Fibroblast of skin of left biceps (primary cell): ENCODE results near the gene KCNK3.

Experiments used
- DNase-seq, 2 experiments: peaks; one replicate each; pipeline ENCODE4 v3.0.0-alpha.2; 2013; ENCODE audit warnings: low read depth in 2 of 2

KCNK3 gene

DNA sequence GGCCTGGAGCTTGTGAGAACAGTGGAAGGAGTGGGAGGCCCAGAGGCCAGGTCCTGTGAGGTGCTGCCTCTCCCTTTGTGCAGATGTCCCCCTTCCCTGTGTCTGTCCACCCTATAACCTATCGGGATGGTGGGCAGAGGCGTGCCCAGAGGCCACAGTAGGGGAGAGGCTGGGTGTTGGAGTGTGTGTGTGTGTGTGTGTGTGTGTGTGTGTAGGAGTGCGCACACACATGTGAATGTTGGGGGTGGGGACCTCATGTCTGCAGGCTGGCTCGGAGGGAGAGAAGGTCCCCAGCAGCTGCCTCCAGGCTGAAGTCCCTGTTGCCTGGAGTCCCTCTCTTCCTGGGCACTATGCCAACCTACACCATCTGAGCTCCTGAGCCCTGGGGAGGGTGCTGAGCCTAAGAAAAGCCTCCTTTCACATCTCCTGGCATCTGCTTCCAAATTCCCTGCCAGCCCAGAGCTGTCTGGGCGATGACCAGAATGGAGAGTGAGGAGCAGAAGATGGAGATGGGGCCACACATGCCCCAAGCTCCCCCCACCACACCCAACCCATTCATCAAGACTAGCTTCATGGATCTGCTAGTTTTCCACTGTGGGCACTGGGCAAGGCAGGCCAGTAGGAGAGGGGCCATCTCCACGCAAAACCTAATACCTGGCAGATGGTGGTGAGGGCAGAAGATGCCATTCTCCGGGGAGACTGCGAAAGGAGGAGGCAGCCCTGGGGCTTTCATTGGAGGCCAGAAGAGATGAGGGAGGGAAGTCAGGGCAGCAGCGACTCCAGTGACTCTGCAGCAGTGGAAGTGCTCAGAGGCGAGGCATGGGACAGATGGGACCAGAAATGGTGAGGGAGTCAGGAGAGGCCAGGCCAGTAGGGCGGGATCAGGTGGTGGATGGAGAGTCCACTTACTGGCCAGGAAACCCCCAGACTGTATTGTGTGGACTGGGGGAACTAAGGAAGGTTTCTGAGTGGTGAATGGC is 20.3 kb downstream of the KCNK3 start:
- no peak for DNase-seq

GRCh38 chr2:26715528-26716270 is 23.2 kb downstream of the KCNK3 start:
- DNase-seq, result no peak

- no peak for DNase-seq
Observed at GRCh38 chr2:26716340-26716739, 23.8 kb downstream of the KCNK3 start.

DNA sequence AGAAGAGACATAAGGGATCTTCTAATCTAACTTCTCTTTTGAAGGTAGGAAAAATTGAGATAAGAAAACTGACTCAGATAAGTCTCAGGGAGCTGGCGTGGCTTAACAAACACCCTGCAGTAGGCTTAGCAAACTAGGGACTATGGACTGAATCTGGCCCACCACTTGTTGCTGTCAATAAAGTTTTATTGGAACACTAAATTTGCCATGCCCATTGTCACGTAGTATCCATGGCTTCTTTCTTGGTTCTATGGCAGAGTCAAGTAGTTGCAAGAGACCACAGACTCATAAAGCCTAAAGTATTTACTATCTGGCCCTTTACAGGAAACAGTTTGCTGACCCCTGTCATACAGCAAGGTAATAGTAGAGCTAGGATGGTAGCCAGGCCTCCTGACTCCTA is 24.2 kb downstream of the KCNK3 start:
- no peak for DNase-seq

- no peak for DNase-seq
Observed at GRCh38 chr2:26717362-26717761, 24.8 kb downstream of the KCNK3 start.

- DNase-seq, result no peak
Observed at GRCh38 chr2:26718949-26719686, 26.6 kb downstream of the KCNK3 start.

GRCh38 chr2:26720322-26721114 is 28.0 kb downstream of the KCNK3 start:
- no peak for DNase-seq

- DNase-seq, result no peak
Observed at GRCh38 chr2:26721115-26722032, 28.9 kb downstream of the KCNK3 start.

DNA sequence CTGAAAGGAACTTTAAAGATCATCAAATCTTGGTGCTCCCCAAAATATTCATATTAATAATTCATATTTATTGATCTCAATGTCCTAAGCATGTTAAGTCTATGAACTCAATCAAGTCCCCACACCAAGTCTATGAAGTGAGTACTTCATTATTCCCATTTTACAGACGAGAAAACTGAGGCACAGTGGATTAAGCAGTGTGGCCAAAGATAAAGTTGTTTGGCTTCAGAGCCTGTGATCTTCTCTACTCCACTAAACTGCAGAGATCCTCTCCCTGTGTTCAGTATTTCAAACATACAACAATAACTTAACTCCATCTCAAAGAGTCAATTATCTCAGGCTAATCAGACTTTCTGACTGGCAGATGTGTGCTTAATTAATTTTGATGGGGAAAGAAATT is 29.8 kb downstream of the KCNK3 start:
- DNase-seq, result no peak

- DNase-seq, result no peak
Observed at GRCh38 chr2:26722911-26723310, 30.4 kb downstream of the KCNK3 start.

DNA sequence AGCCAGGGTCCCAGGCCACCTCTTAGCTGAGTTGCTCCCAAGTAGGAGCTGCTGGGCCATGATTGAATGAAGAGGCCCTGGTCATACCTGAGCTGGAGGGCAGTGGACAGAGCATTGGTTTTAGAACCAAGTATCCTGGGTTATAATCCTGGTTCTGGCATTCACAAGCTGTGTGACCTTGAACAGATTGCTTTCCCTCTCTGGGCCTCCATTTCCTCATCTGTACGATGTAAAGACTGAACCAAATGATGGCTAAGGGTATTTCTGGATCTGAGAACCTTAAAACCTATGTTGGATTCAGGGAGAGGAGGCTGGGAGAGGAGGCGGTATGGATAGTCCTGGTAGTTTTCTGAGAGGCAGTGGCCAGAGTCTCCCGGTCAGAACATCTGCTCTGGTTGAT is 31.0 kb downstream of the KCNK3 start:
- DNase-seq, result no peak

- no peak for DNase-seq
Observed at GRCh38 chr2:26723991-26724750, 31.6 kb downstream of the KCNK3 start.

GRCh38 chr2:26724784-26725520 is 32.4 kb downstream of the KCNK3 start:
- no peak for DNase-seq

DNA sequence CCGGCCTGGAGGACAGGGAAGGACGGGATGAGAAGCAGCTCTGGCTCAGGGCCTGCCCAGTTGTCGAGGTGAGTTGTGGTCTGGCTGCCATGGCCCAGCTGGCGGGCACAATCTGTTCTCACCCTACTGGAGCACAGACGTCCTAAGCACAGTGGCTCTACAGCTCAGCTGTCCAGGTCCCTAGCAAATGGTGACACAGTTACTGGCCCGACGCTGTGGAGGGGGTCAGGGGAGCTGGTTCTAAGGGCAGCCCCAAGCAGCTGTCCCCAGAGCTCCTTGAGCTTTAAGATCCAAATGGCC is 32.9 kb downstream of the KCNK3 start:
- no peak for DNase-seq

- no peak for DNase-seq
Observed at GRCh38 chr2:26726228-26726627, 33.7 kb downstream of the KCNK3 start.

GRCh38 chr2:26727641-26728561 is 35.4 kb downstream of the KCNK3 start:
- DNase-seq, result no peak

- DNase-seq, result no peak
Observed at GRCh38 chr2:26729311-26729710, 36.8 kb downstream of the KCNK3 start.
